GM23248 (cell line): ENCODE measurements around the gene MRPL19. TPM values are rescaled to one million over a fixed set of nuclear protein-coding genes. Genes with fewer than 3 reads are reported as not detected.

ENCODE experiments used
- DNase-seq: peaks from one replicate; pipeline ENCODE4 v3.0.0-alpha.2; 2015
- H2AFZ ChIP-seq: fragments of 200-600 bp; sonication (generic); 2 replicates; pipeline ENCODE4 v1.6.1; 2016; ENCODE audit warnings: antibody characterized with exemption
- H3F3A ChIP-seq: fragments of 200-600 bp; sonication (generic); 2 replicates; pipeline ENCODE4 v1.6.1; 2016; ENCODE audit warnings: mild to moderate bottlenecking, antibody characterized with exemption, mixed run types; ENCODE audit not compliant: insufficient read depth
- H3K27ac ChIP-seq: fragments of 200-600 bp; sonication (generic); 2 replicates; pipeline ENCODE4 v1.5.1; 2016; ENCODE audit warnings: mild to moderate bottlenecking
- H3K27me3 ChIP-seq: fragments of 200-600 bp; sonication (generic); replicated peaks from 2 replicates; pipeline ENCODE4 v1.6.1; 2016; ENCODE audit warnings: mild to moderate bottlenecking; ENCODE audit not compliant: insufficient read depth
- H3K36me3 ChIP-seq: fragments of 200-600 bp; sonication (generic); 2 replicates; pipeline ENCODE4 v1.6.1; 2016; ENCODE audit warnings: low read depth, mild to moderate bottlenecking
- H3K4me1 ChIP-seq: fragments of 200-600 bp; sonication (generic); 2 replicates; pipeline ENCODE4 v1.6.1; 2016; ENCODE audit warnings: mild to moderate bottlenecking; ENCODE audit not compliant: insufficient read depth
- H3K4me2 ChIP-seq: fragments of 200-600 bp; sonication (generic); one replicate; pipeline ENCODE4 v1.6.1; 2016; ENCODE audit warnings: mild to moderate bottlenecking; ENCODE audit not compliant: unreplicated experiment
- H3K4me3 ChIP-seq: fragments of 200-600 bp; sonication (generic); 2 replicates; pipeline ENCODE4 v1.5.1; 2016; ENCODE audit warnings: mild to moderate bottlenecking
- H3K79me2 ChIP-seq: fragments of 200-600 bp; sonication (generic); 2 replicates; pipeline ENCODE4 v1.6.1; 2016; ENCODE audit warnings: mild to moderate bottlenecking; ENCODE audit not compliant: insufficient read depth
- H3K9ac ChIP-seq: fragments of 200-600 bp; sonication (generic); 2 replicates; pipeline ENCODE4 v1.6.1; 2016; ENCODE audit warnings: mild to moderate bottlenecking
- H3K9me2 ChIP-seq: fragments of 200-600 bp; sonication (generic); 2 replicates; pipeline ENCODE4 v1.6.1; 2016; ENCODE audit warnings: mixed run types, mild to moderate bottlenecking, moderate library complexity; ENCODE audit not compliant: insufficient read depth
- H3K9me3 ChIP-seq: fragments of 200-600 bp; sonication (generic); one replicate; pipeline ENCODE4 v1.6.1; 2017; ENCODE audit warnings: low read depth
- H4K20me1 ChIP-seq: fragments of 200-600 bp; sonication (generic); 2 replicates; pipeline ENCODE4 v1.6.0; 2016; ENCODE audit not compliant: insufficient read depth
- EZH2 ChIP-seq: fragments of 200-600 bp; sonication (generic); IDR thresholded peaks from 2 replicates; pipeline ENCODE4 v1.6.1; 2018; ENCODE audit warnings: antibody characterized with exemption, mild to moderate bottlenecking; ENCODE audit not compliant: insufficient read depth, poor library complexity, severe bottlenecking
- EZH2phosphoT487 ChIP-seq: fragments of 200-600 bp; sonication (generic); IDR thresholded peaks from 2 replicates; pipeline ENCODE4 v1.6.1; 2018; ENCODE audit warnings: antibody characterized with exemption, moderate library complexity, mild to moderate bottlenecking, low read depth; ENCODE audit not compliant: insufficient read depth
- WGBS, 2 experiments: methylation state at CpG; one replicate each; pipeline ENCODE4 v1.1.6; 2015 to 2017; ENCODE audit warnings: low lambda C conversion rate in 2 of 2, low coverage in 1 of 2; ENCODE audit errors: missing lambda C conversion rate in 2 of 2; 5-methylcytosine and 5-hydroxymethylcytosine counted together
- in situ Hi-C: fragments of 300-500 bp; cut with MboI; formaldehyde crosslinking; loops from 2 replicates; pipeline ENCODE4 v1.15.0; 2020
- polyA plus RNA-seq: library from polyadenylated mRNA; unstranded; fragments of >200 nt; fragmentation: Nextera tagmentation; extraction: Ambion mirVana; gene quantifications from 2 replicates; pipeline ENCODE4 v1.2.1, GENCODE V29; 2016
- total RNA-seq: library from RNA; depleted of rRNA; stranded (reverse); fragments of >200 nt; shearing (Covaris generic); gene quantifications from 2 replicates; pipeline ENCODE4 v1.2.3, GENCODE V29; 2014

Gene MRPL19
- total and polyA plus RNA-seq, 2 experiments from 2014 or later: 48.7 to 55.2 TPM

GRCh38 chr2:75643980-75644379 lies 2.6 kb upstream of the MRPL19 start:
- Histone ChIP-seq H3K27me3 (no peaks in the 10 kb centered on the region), H3K27ac (no peak overlapping the region), H3K4me2 (no peak overlapping the region), H3K4me1 (peaks cover 13% of the 10 kb centered on the region), H3K79me2 (peaks cover 24% of the 10 kb centered on the region), H3K4me3 (no peak overlapping the region), H3K9me3 (no peaks in the 10 kb centered on the region), H3F3A (peaks cover 11% of the 10 kb centered on the region), H4K20me1 (no peaks in the 10 kb centered on the region), H3K36me3 (peaks cover 4% of the 10 kb centered on the region; the same call in 1 of the 2 replicates), H3K9ac (no peak overlapping the region), H3K9me2 (no peaks in the 10 kb centered on the region), H2AFZ (peak overlapping the region; percentile 35; the same call in 1 of the 2 replicates)
- in situ Hi-C loops: no loop called here
- no peak for DNase-seq
- 0 to 3% methylated on average over 1 of the region's 1 CpG for WGBS, 2 experiments
- TF ChIP-seq EZH2phosphoT487 (no peak), EZH2 (no peak)

GRCh38 chr2:75645643-75646042 lies 940 bp upstream of the MRPL19 start:
- in situ Hi-C loops: no loop called here
- WGBS, 2 experiments: 78 to 82% methylated on average over 10 of the region's 10 CpGs
- Histone ChIP-seq H3K79me2 (peaks cover 31% of the 10 kb centered on the region), H3K36me3 (peaks cover 10% of the 10 kb centered on the region; the same call in 1 of the 2 replicates), H3K9me2 (no peaks in the 10 kb centered on the region), H3K4me2 (no peak overlapping the region), H3K27me3 (no peaks in the 10 kb centered on the region), H3K9ac (no peak overlapping the region), H3K4me1 (peaks cover 13% of the 10 kb centered on the region), H3K9me3 (no peaks in the 10 kb centered on the region), H3F3A (peaks cover 5% of the 10 kb centered on the region; the same call in 1 of the 2 replicates), H3K27ac (no peak overlapping the region), H2AFZ (peak overlapping the region; percentile 96), H3K4me3 (no peak overlapping the region), H4K20me1 (no peaks in the 10 kb centered on the region)
- no peak for DNase-seq
- no peak for TF ChIP-seq EZH2
- no peak for TF ChIP-seq EZH2phosphoT487

- Histone ChIP-seq H3K27me3 (no peaks in the 10 kb centered on the region), H3K79me2 (peaks cover 31% of the 10 kb centered on the region), H3F3A (peaks cover under 1% of the 10 kb centered on the region; the same call in 1 of the 2 replicates), H3K9me2 (no peaks in the 10 kb centered on the region), H3K4me3 (peak overlapping the region; percentile 91), H3K4me1 (peaks cover 8% of the 10 kb centered on the region), H3K9me3 (no peaks in the 10 kb centered on the region), H3K9ac (peak overlapping the region; percentile 88), H4K20me1 (no peaks in the 10 kb centered on the region), H3K27ac (no peak overlapping the region), H3K36me3 (peaks cover 10% of the 10 kb centered on the region; the same call in 1 of the 2 replicates), H2AFZ (peak overlapping the region; percentile 96), H3K4me2 (peak overlapping the region; percentile 97)
- no peak for DNase-seq
- in situ Hi-C loops: no loop called here
- TF ChIP-seq EZH2: no peak
- TF ChIP-seq EZH2phosphoT487: no peak
- 94% methylated on average over 9 of the region's 9 CpGs for WGBS, 2 experiments
These were observed 447 bp upstream of the MRPL19 start for GRCh38 chr2:75646090-75646582.

- in situ Hi-C loops: no loop called here
- no peaks in the 10 kb centered on the region for H3K9me3 ChIP-seq
- no peaks in the 10 kb centered on the region for H4K20me1 ChIP-seq
- no peaks in the 10 kb centered on the region for H3K27me3 ChIP-seq
- H3K4me1 ChIP-seq: 0 out of 2 replicates have a peak, but pooled peaks cover 3% of the 10 kb centered on the region
- 69 to 77% methylated on average over 3 of the region's 3 CpGs for WGBS, 2 experiments
- H3K9ac ChIP-seq: peak overlapping the region; percentile 88
- no peaks in the 10 kb centered on the region for H3F3A ChIP-seq
- H3K9me2 ChIP-seq: no peaks in the 10 kb centered on the region
- peak; percentile 38 for DNase-seq
- H3K79me2 ChIP-seq: peaks cover 31% of the 10 kb centered on the region
- peak overlapping the region; percentile 96 for H2AFZ ChIP-seq
- H3K36me3 ChIP-seq: peaks cover 26% of the 10 kb centered on the region
- peak overlapping the region; percentile 91 for H3K4me3 ChIP-seq
- H3K4me2 ChIP-seq: peak overlapping the region; percentile 97
- H3K27ac ChIP-seq: no peak overlapping the region
- TF ChIP-seq EZH2: no peak
- TF ChIP-seq EZH2phosphoT487: no peak
These were observed 1.2 kb downstream of the MRPL19 start for GRCh38 chr2:75647771-75648170.

GRCh38 chr2:75654012-75654411 lies 7.4 kb downstream of the MRPL19 start:
- in situ Hi-C loops: no loop called here
- Histone ChIP-seq H3K4me2 (no peak overlapping the region), H3K27ac (no peak overlapping the region), H3F3A (no peaks in the 10 kb centered on the region), H3K27me3 (no peaks in the 10 kb centered on the region), H3K9ac (no peak overlapping the region), H3K79me2 (peaks cover 7% of the 10 kb centered on the region; the same call in 1 of the 2 replicates), H3K4me1 (no peaks in the 10 kb centered on the region), H3K9me2 (no peaks in the 10 kb centered on the region), H3K9me3 (no peaks in the 10 kb centered on the region), H4K20me1 (no peaks in the 10 kb centered on the region), H2AFZ (no peak overlapping the region), H3K36me3 (peaks cover 57% of the 10 kb centered on the region), H3K4me3 (no peak overlapping the region)
- WGBS, 2 experiments: 97 to 98% methylated on average over 2 of the region's 2 CpGs
- DNase-seq: no peak
- TF ChIP-seq EZH2phosphoT487 (no peak), EZH2 (no peak)
